Heart left ventricle (tissue), 16 donors: ENCODE data around the gene TMX2. TPM values are rescaled to one million over a fixed set of nuclear protein-coding genes. Genes with fewer than 3 reads are reported as not detected.

Source experiments
- ATAC-seq, 4 donors: fragments of 200-7000 bp; cut with Tn5 transposase; one replicate each; pipeline ENCODE4 v1.9.1; 2020 to 2022; ENCODE audit warnings: moderate library complexity in 4 of 4, mild to moderate bottlenecking in 3 of 4, moderate number of reproducible peaks in 1 of 4
- DNase-seq, 5 donors: peaks; one replicate each; pipeline ENCODE4 v3.0.0-alpha.2; 2020
- H3K27ac ChIP-seq, 12 donors: fragments of 200-600 bp; sonication (generic) in 4 of 12; one replicate each; pipeline versions ENCODE4 v1.5.0 to v1.8.0; 2016 to 2022; ENCODE audit warnings: mild to moderate bottlenecking in 2 of 12
- H3K27me3 ChIP-seq, 9 donors: fragments of 200-600 bp; sonication (generic) in 2 of 9; one replicate each; pipeline versions ENCODE4 v1.5.1 to v1.8.0; 2016 to 2022; ENCODE audit warnings: mild to moderate bottlenecking in 3 of 9
- H3K36me3 ChIP-seq, 9 donors: fragments of 200-600 bp; sonication (generic) in 2 of 9; one replicate each; pipeline versions ENCODE4 v1.5.0 to v1.8.0; 2018 to 2022; ENCODE audit warnings: mild to moderate bottlenecking in 2 of 9
- H3K4me1 ChIP-seq, 12 donors: fragments of 200-600 bp; sonication (generic) in 4 of 12; one replicate each; pipeline versions ENCODE4 v1.5.0 to v1.8.0; 2016 to 2022; ENCODE audit warnings: mild to moderate bottlenecking in 3 of 12
- H3K4me3 ChIP-seq, 12 donors: fragments of 200-600 bp; sonication (generic) in 4 of 12; one replicate each; pipeline versions ENCODE4 v1.5.0 to v1.8.0; 2017 to 2022; ENCODE audit warnings: mild to moderate bottlenecking in 9 of 12, moderate library complexity in 4 of 12
- H3K9me3 ChIP-seq, 12 donors: fragments of 200-600 bp; sonication (generic) in 4 of 12; one replicate each; pipeline versions ENCODE4 v1.5.0 to v1.8.0; 2016 to 2022; ENCODE audit warnings: mild to moderate bottlenecking in 1 of 12
- CTCF ChIP-seq, 12 donors: fragments of 200-600 bp; sonication (generic) in 4 of 12; IDR thresholded peaks; one replicate each; pipeline versions ENCODE4 v1.5.0 to v1.8.0; 2018 to 2022; ENCODE audit warnings: antibody characterized with exemption in 12 of 12, mild to moderate bottlenecking in 5 of 12
- POLR2A ChIP-seq, 2 donors: fragments of 450-650 bp; IDR thresholded peaks; one replicate each; pipeline ENCODE4 v1.6.1; 2017; ENCODE audit warnings: antibody characterized with exemption in 2 of 2, mild to moderate bottlenecking in 2 of 2, moderate library complexity in 2 of 2
- WGBS, 4 donors: extraction: QIAGEN DNeasy Blood & Tissue Kit in 2 of 4; methylation state at CpG; one replicate each; pipeline versions ENCODE4 v1.1.5 to v1.1.7; 2013 to 2018; 5-methylcytosine and 5-hydroxymethylcytosine counted together
- intact Hi-C, 10 donors: fragments of 100-400 bp; cut with DNase I; formaldehyde crosslinking; loops; one replicate each; pipeline versions ENCODE4 v1.11.1 to v1.14.2; 2022
- polyA plus RNA-seq, 2 donors: library from polyadenylated mRNA; stranded (reverse); fragments of 200-250 nt; gene quantifications; one replicate each; pipeline ENCODE4 v1.2.3, GENCODE V29; 2013
- total RNA-seq, 9 donors: library from RNA; depleted of rRNA in 2 of 9; stranded (reverse); fragments of >200 nt in 2 of 9; fragmentation: NEBNext Ultra II Directional in 3 of 9; extraction: Animal tissue kit (Norgen Biotek cat#: 25700) in 3 of 9; gene quantifications; one replicate each; pipeline versions ENCODE4 v1.1.0 to v1.2.4, GENCODE V29; 2016 to 2023
- donor health status: ischemic (EF 13 %, LVEDD 7.1; RV severe dilation, severe dysfunction).
- donor health status: healthy with polysubstance abuse.
- donor health status: DM: no; HTN: yes; CAD: no.
- donor health status: DM: no; HTN: no; CAD: no.
- donor health status: ischemic (EF 25% LVEDD 6.9; RV normal size, moderate dysfunction).
- donor health status: ischemic (EF 25% LVEDD 5.7; RV mildly dilated, moderate dysfunction).
- donor health status: healthy.
- donor health status: DM: yes; HTN: yes; CAD: no.
- donor health status: ischemic (EF 35%, LVEDD 5.7; RV mildly dilated, moderate dysfunction).
- donor health status: nonischemic (EF 11% LVEDD 7.7; RV severe dilation, severe dysfunction).
- donor health status: DM: yes; HTN: yes; CAD: no.
- donor health status: PGD.
- donor health status: ischemic (EF 29% LVEDD 5.4; RV normal size, mild dysfunction).
- donor health status: nonischemic (EF 23%, LVEDD 6.1; RV moderate dilation, normal function).

TMX2 gene
- total and polyA plus RNA-seq, 11 donors, result 46.7 to 165 (median 65.8) TPM

GRCh38 chr11:57667117-57667735 is 45.2 kb upstream of the TMX2 start:
- H3K27ac ChIP-seq, result peak overlapping the region; percentile 96 to 100 (median 98)
- intact Hi-C loops, result loop anchor here in 5 of 10 donors (1.0 to 10.0 kb wide), 9 partner anchors 10 to 912 kb away; partner anchors contain the start of genes SELENOH (in 4 of the 5), MED19 (in 3 of the 5), TMX2 (in 3 of the 5) and CLP1 (in 2 of the 5)
- H3K4me3 ChIP-seq, result peak overlapping the region; percentile 76 to 99 (median 88)
- peaks cover 7 to 40% (median 20%) of the 10 kb centered on the region in 12 donors for H3K4me1 ChIP-seq
- TF ChIP-seq POLR2A (IDR thresholded peaks at IDR 0.05) (peak in 1 of 2 donors; percentile 26), CTCF (IDR thresholded peaks at IDR 0.05) (peak in 1 of 12 donors; percentile 12)
- ATAC-seq, result peak; percentile 86 to 95 (median 90)
- peak; percentile 97 to 99 (median 98) for DNase-seq
- H3K9me3 ChIP-seq, result no peaks in the 10 kb centered on the region
- 0 to 1% (median 0%) methylated on average over 27 to 29 of the region's 29 CpGs for WGBS, 4 donors
- no peaks in the 10 kb centered on the region for H3K27me3 ChIP-seq
- H3K36me3 ChIP-seq, result peaks cover 0 to 20% (median 15%) of the 10 kb centered on the region in 9 donors

DNA sequence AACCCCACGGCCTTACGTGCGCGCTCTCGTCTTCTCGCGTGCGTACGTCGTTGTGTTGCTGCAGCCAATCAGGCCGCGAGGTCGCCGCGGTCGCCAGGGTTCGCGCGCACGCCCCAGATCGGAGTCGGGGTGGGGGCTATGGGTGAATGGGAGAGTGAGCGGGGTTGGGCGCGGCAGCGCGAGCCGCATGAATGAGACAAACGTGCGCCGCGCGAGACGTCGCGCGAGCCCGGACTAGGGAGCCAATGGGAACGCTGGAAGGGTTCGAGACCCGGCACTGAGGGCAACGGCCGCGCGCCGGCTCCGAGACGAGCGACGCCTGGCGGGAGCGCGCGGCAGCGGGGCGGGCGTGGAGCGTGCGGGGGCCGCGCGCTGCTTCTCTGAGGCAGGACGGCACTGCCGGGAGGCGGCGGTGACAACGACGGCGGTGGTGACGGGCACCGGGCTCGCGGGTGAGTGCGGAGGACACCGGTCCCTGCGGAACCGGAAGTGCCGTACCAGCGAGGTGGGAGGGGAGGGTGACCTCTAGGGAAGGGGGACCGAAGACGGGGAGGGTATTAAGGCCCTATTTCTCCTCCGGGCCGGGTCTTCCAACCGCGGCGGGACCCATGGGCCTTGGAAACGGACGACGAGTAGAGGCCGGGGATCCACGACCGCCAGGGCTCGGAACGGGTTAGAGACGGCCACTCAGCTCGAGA is 44.5 kb upstream of the TMX2 start, which contains the start of gene ZDHHC5:
ZDHHC5 (plus strand) TSS at position 379 of the 698 bp plus-strand sequence. CDS start 4,977 bp downstream, outside the sequence.
- Histone ChIP-seq H3K27me3 (no peaks in the 10 kb centered on the region), H3K4me1 (peaks cover 7 to 42% (median 20%) of the 10 kb centered on the region in 12 donors), H3K36me3 (peaks cover 0 to 20% (median 15%) of the 10 kb centered on the region in 9 donors), H3K4me3 (peak within 1 kb of the TSS; percentile 76 to 99 (median 88)), H3K9me3 (no peaks in the 10 kb centered on the region), H3K27ac (peak within 1 kb of the TSS; percentile 96 to 100 (median 98))
- 0 to 2% (median 1%) methylated on average over 10 to 96 of the region's 96 CpGs for WGBS, 4 donors
- intact Hi-C loops, result loop anchor here in 5 of 10 donors (1.0 to 10.0 kb wide), 9 partner anchors 11 to 911 kb away; partner anchors contain the start of genes SELENOH (in 4 of the 5), MED19 (in 3 of the 5), TMX2 (in 3 of the 5) and CLP1 (in 2 of the 5)
- peak; percentile 3 to 84 for TF ChIP-seq POLR2A (IDR thresholded peaks at IDR 0.05)
- peak; percentile 27 to 80 (median 56) for TF ChIP-seq CTCF (IDR thresholded peaks at IDR 0.05)
- peak; percentile 99 to 100 (median 100) for DNase-seq
- peak; percentile 94 to 97 (median 96) for ATAC-seq

- peaks cover 7 to 42% (median 20%) of the 10 kb centered on the region in 12 donors for H3K4me1 ChIP-seq
- ATAC-seq, result peak in 2 of 4 donors; percentile 12 to 23
Measured at GRCh38 chr11:57668434-57668782, 44.0 kb upstream of the TMX2 start.

More at GRCh38 chr11:57668434-57668782, 44.0 kb upstream of the TMX2 start:
- intact Hi-C loops, result loop anchor here in 4 of 10 donors (5.0 to 10.0 kb wide), 5 partner anchors 44 to 909 kb away; partner anchors contain the start of genes SELENOH (in 3 of the 4), MED19 (in 2 of the 4), TMX2 (in 2 of the 4) and LPXN (in 1 of the 4)
- Histone ChIP-seq H3K4me3 (peak overlapping the region; percentile 76 to 99 (median 88)), H3K9me3 (no peaks in the 10 kb centered on the region), H3K27ac (peak overlapping the region; percentile 96 to 100 (median 98)), H3K36me3 (peaks cover 0 to 25% (median 16%) of the 10 kb centered on the region in 9 donors), H3K27me3 (no peaks in the 10 kb centered on the region)
- WGBS, 4 donors, result 0 to 1% (median 0%) methylated on average over 14 to 31 of the region's 31 CpGs
- TF ChIP-seq POLR2A (IDR thresholded peaks at IDR 0.05), result no peak
- no peak for TF ChIP-seq CTCF (IDR thresholded peaks at IDR 0.05)
- DNase-seq, result no peak
